HG03354 (cell line): Measurements from ENCODE around the gene ZNF106.

Experiments
- ATAC-seq: cut with Tn5 transposase; IDR thresholded peaks from one replicate; pipeline ENCODE4 v1.9.1; 2021; ENCODE audit warnings: mild to moderate bottlenecking; ENCODE audit not compliant: unreplicated experiment, poor library complexity, severe bottlenecking

Gene ZNF106

GRCh38 chr15:42375252-42375651 lies 115.7 kb downstream of the ZNF106 start:
- ATAC-seq, result no peak

GRCh38 chr15:42374810-42375209 lies 116.1 kb downstream of the ZNF106 start:
- ATAC-seq, result no peak

- no peak for ATAC-seq
Measured at GRCh38 chr15:42373936-42374335, 117.0 kb downstream of the ZNF106 start.

- ATAC-seq, result no peak
Measured at GRCh38 chr15:42373274-42373673, 117.7 kb downstream of the ZNF106 start.

GRCh38 chr15:42371096-42371495 lies 119.8 kb downstream of the ZNF106 start:
- ATAC-seq, result no peak

GRCh38 chr15:42368096-42368495 lies 122.8 kb downstream of the ZNF106 start:
- ATAC-seq, result no peak

- no peak for ATAC-seq
Measured at GRCh38 chr15:42367041-42367440, 123.9 kb downstream of the ZNF106 start.

GRCh38 chr15:42365921-42366550 lies 124.9 kb downstream of the ZNF106 start:
- ATAC-seq, result no peak

- ATAC-seq, result no peak
Measured at GRCh38 chr15:42364529-42364928, 126.4 kb downstream of the ZNF106 start.

GRCh38 chr15:42363942-42364341 lies 127.0 kb downstream of the ZNF106 start:
- no peak for ATAC-seq

GRCh38 chr15:42363487-42363886 lies 127.5 kb downstream of the ZNF106 start:
- no peak for ATAC-seq
